Measurements from ENCODE around the gene MPPED1.

The MPPED1 gene

GRCh38 chr22:43402128-43402527 is 9.7 kb upstream of the MPPED1 start:
- DNase-seq (ENCODE audit: low spot score): no peak
- no peak for TF ChIP-seq CTCF (IDR thresholded peaks at IDR 0.05)
- no peak overlapping the region for H3K27ac ChIP-seq
- H3K4me3 ChIP-seq: no peak overlapping the region

- no peak for TF ChIP-seq CTCF (IDR thresholded peaks at IDR 0.05)
- DNase-seq (ENCODE audit: low spot score): no peak
- no peak overlapping the region for H3K4me3 ChIP-seq
- no peak overlapping the region for H3K27ac ChIP-seq
These were observed 7.0 kb upstream of the MPPED1 start for GRCh38 chr22:43404673-43405385.

GRCh38 chr22:43406186-43406790 is 5.5 kb upstream of the MPPED1 start:
- Histone ChIP-seq H3K4me3 (no peak overlapping the region), H3K27ac (no peak overlapping the region)
- DNase-seq (ENCODE audit: low spot score): no peak
- no peak for TF ChIP-seq CTCF (IDR thresholded peaks at IDR 0.05)

GRCh38 chr22:43407591-43407990 is 4.2 kb upstream of the MPPED1 start:
- H3K4me3 ChIP-seq: no peak overlapping the region
- no peak overlapping the region for H3K27ac ChIP-seq
- no peak for DNase-seq (ENCODE audit: low spot score)
- no peak for TF ChIP-seq CTCF (IDR thresholded peaks at IDR 0.05)

GRCh38 chr22:43408009-43408408 is 3.8 kb upstream of the MPPED1 start:
- Histone ChIP-seq H3K27ac (no peak overlapping the region), H3K4me3 (no peak overlapping the region)
- no peak for DNase-seq (ENCODE audit: low spot score)
- TF ChIP-seq CTCF (IDR thresholded peaks at IDR 0.05): no peak

- Histone ChIP-seq H3K27ac (no peak overlapping the region), H3K4me3 (no peak overlapping the region)
- DNase-seq (ENCODE audit: low spot score): no peak
- TF ChIP-seq CTCF (IDR thresholded peaks at IDR 0.05): no peak
These were observed 2.8 kb upstream of the MPPED1 start for GRCh38 chr22:43409046-43409445.

GRCh38 chr22:43409800-43410199 is 2.0 kb upstream of the MPPED1 start:
- DNase-seq (ENCODE audit: low spot score): no peak
- no peak for TF ChIP-seq CTCF (IDR thresholded peaks at IDR 0.05)
- H3K27ac ChIP-seq: no peak overlapping the region
- H3K4me3 ChIP-seq: no peak overlapping the region

Data from coronary artery (tissue), 2 donors.